GM23338 (cell line): ENCODE results near the gene GNA15. TPM values are rescaled to one million over a fixed set of nuclear protein-coding genes. Genes with fewer than 3 reads are reported as not detected.
"Not testable (repeated sequence)": the region's sequence is repeated elsewhere in the genome, so short reads cannot be mapped to it uniquely, and the experiment has no call there.

Experiments used
- ATAC-seq: fragments of 200-7000 bp; cut with Tn5 transposase; 3 replicates; pipeline ENCODE4 v1.9.1; 2020
- DNase-seq: peaks from one replicate; pipeline ENCODE4 v3.0.0-alpha.2; 2015; ENCODE audit warnings: low spot score
- H2AFZ ChIP-seq: fragments of 200-600 bp; sonication (generic); 2 replicates; pipeline ENCODE4 v1.8.0; 2016; ENCODE audit warnings: antibody characterized with exemption, mild to moderate bottlenecking, moderate library complexity
- H3F3A ChIP-seq: fragments of 200-600 bp; sonication (generic); replicated peaks from 2 replicates; pipeline ENCODE4 v1.8.0; 2017; ENCODE audit warnings: antibody characterized with exemption, mixed run types, low read depth
- H3K27ac ChIP-seq: fragments of 200-600 bp; sonication (generic); 2 replicates; pipeline ENCODE4 v1.6.1; 2016; ENCODE audit warnings: low read depth
- H3K27me3 ChIP-seq: fragments of 200-600 bp; sonication (generic); 2 replicates; pipeline ENCODE4 v1.8.0; 2016; ENCODE audit warnings: mild to moderate bottlenecking, mixed run types, moderate library complexity; ENCODE audit not compliant: insufficient read depth
- H3K36me3 ChIP-seq: fragments of 200-600 bp; sonication (generic); 2 replicates; pipeline ENCODE4 v1.8.0; 2016; ENCODE audit warnings: mild to moderate bottlenecking; ENCODE audit not compliant: insufficient read depth
- H3K4me1 ChIP-seq: fragments of 200-600 bp; sonication (generic); 2 replicates; pipeline ENCODE4 v1.8.0; 2016; ENCODE audit warnings: mild to moderate bottlenecking, moderate library complexity; ENCODE audit not compliant: insufficient read depth
- H3K4me2 ChIP-seq: fragments of 200-600 bp; sonication (generic); 2 replicates; pipeline ENCODE4 v1.7.1; 2017; ENCODE audit warnings: mixed run types
- H3K4me3 ChIP-seq: fragments of 200-600 bp; sonication (generic); 2 replicates; pipeline ENCODE4 v1.6.1; 2016; ENCODE audit warnings: mixed run types
- H3K79me2 ChIP-seq: fragments of 200-600 bp; sonication (generic); replicated peaks from 2 replicates; pipeline ENCODE4 v1.8.0; 2017; ENCODE audit warnings: mild to moderate bottlenecking; ENCODE audit not compliant: insufficient read depth
- H3K9me2 ChIP-seq: fragments of 200-600 bp; sonication (generic); 2 replicates; pipeline ENCODE4 v1.8.0; 2017; ENCODE audit not compliant: insufficient read depth
- H4K20me1 ChIP-seq: fragments of 200-600 bp; sonication (generic); replicated peaks from 2 replicates; pipeline ENCODE4 v1.8.0; 2017; ENCODE audit warnings: mild to moderate bottlenecking; ENCODE audit not compliant: insufficient read depth
- H3K27ac Mint-ChIP-seq: 2 replicates; pipeline ENCODE4 v1.8.0; 2020; ENCODE audit warnings: inconsistent platforms, mild to moderate bottlenecking, moderate library complexity, mixed read lengths
- H3K27me3 Mint-ChIP-seq: 3 replicates; pipeline ENCODE4 v1.8.0; 2022; ENCODE audit warnings: low read depth, mild to moderate bottlenecking, moderate library complexity, mixed read lengths, inconsistent platforms; ENCODE audit not compliant: insufficient read depth, poor library complexity
- H3K36me3 Mint-ChIP-seq: 3 replicates; pipeline ENCODE4 v1.8.0; 2021; ENCODE audit warnings: low read depth, mild to moderate bottlenecking, inconsistent platforms, moderate library complexity, mixed read lengths
- H3K4me1 Mint-ChIP-seq: 3 replicates; pipeline ENCODE4 v1.8.0; 2020; ENCODE audit warnings: mild to moderate bottlenecking, inconsistent platforms, mixed read lengths
- H3K4me3 Mint-ChIP-seq: 3 replicates; pipeline ENCODE4 v1.8.0; 2021; ENCODE audit warnings: moderate library complexity, mild to moderate bottlenecking, inconsistent platforms, mixed read lengths
- H3K9me3 Mint-ChIP-seq: 3 replicates; pipeline ENCODE4 v1.8.0; 2020; ENCODE audit warnings: moderate library complexity, mild to moderate bottlenecking, inconsistent platforms, mixed read lengths
- CREB1 ChIP-seq: fragments of 250-450 bp; sonication (Bioruptor Pico); IDR thresholded peaks from 2 replicates; pipeline ENCODE4 v1.5.0; 2020; ENCODE audit warnings: low read depth, mild to moderate bottlenecking, moderate library complexity
- CTCF ChIP-seq, 2 experiments: fragments of 200-600 bp in 1 of 2; sonication (generic) in 1 of 2; conservative IDR thresholded peaks; 2 replicates each; pipeline versions ENCODE4 v1.5.1 to v1.6.1; 2016 to 2017; ENCODE audit warnings: antibody characterized with exemption in 2 of 2, low read depth in 2 of 2, mild to moderate bottlenecking in 2 of 2, moderate library complexity in 1 of 2
- EZH2 ChIP-seq: fragments of 200-600 bp; sonication (generic); IDR thresholded peaks from one replicate; pipeline ENCODE4 v1.8.0; 2017; ENCODE audit warnings: antibody characterized with exemption, mild to moderate bottlenecking, low read depth; ENCODE audit not compliant: unreplicated experiment
- EZH2phosphoT487 ChIP-seq: fragments of 200-600 bp; sonication (generic); IDR thresholded peaks from one replicate; pipeline ENCODE4 v1.8.1; 2018; ENCODE audit warnings: antibody characterized with exemption; ENCODE audit not compliant: unreplicated experiment
- JUNB ChIP-seq: IDR thresholded peaks from one replicate; pipeline ENCODE4 v1.6.1; 2016; ENCODE audit warnings: antibody characterized with exemption; ENCODE audit not compliant: unreplicated experiment
- NANOG ChIP-seq: IDR thresholded peaks from 2 replicates; pipeline ENCODE4 v1.6.1; 2016; ENCODE audit warnings: antibody characterized with exemption, borderline replicate concordance
- POLR2AphosphoS5 ChIP-seq: IDR thresholded peaks from 2 replicates; pipeline ENCODE4 v1.6.1; 2016; ENCODE audit warnings: antibody characterized with exemption, low read depth
- STAT1 ChIP-seq: IDR thresholded peaks from one replicate; pipeline ENCODE4 v1.6.1; 2016; ENCODE audit warnings: antibody characterized with exemption; ENCODE audit not compliant: unreplicated experiment
- ZNF114 ChIP-seq: fragments of 250-450 bp; sonication (Bioruptor Pico); IDR thresholded peaks from 2 replicates; pipeline ENCODE4 v1.5.0; 2020; ENCODE audit warnings: mild to moderate bottlenecking, moderate library complexity
- ZNF331 ChIP-seq: fragments of 250-450 bp; sonication (Bioruptor Pico); IDR thresholded peaks from 2 replicates; pipeline ENCODE4 v1.5.0; 2020; ENCODE audit warnings: low read depth, mild to moderate bottlenecking, moderate library complexity
- polyA plus RNA-seq: library from polyadenylated mRNA; unstranded; fragments of >200 nt; fragmentation: Nextera tagmentation; extraction: Ambion mirVana; gene quantifications from 2 replicates; pipeline ENCODE4 v1.2.1, GENCODE V29; 2016
- total RNA-seq: library from RNA; depleted of rRNA; stranded (reverse); fragments of >200 nt; shearing (Covaris generic); gene quantifications from 2 replicates; pipeline ENCODE4 v1.2.3, GENCODE V29; 2014
- TF ChIP-seq, protein P1 (sequence below): IDR thresholded peaks from 2 replicates; pipeline ENCODE4 v1.6.1; 2016; ENCODE audit warnings: antibody characterized with exemption
- TF ChIP-seq, protein P2 (sequence below): IDR thresholded peaks from one replicate; pipeline ENCODE4 v1.6.1; 2018; ENCODE audit warnings: antibody characterized with exemption; ENCODE audit not compliant: unreplicated experiment

GNA15 gene
- total and polyA plus RNA-seq, 2 experiments from 2014 or later: 0.14 to 0.31 TPM

DNA sequence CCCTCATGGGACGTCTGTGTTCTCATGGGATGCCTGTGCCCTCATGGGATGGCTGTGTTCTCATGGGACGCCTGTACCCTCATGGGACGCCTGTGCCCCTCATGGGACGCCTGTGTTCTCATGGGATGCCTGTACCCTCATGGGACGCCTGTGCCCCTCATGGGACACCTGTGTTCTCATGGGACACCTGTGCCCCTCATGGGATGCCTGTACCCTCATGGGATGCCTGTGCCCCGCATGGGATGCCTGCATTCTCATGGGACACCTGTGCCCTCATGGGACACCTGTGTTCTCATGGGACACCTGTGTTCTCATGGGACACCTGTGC, 36.8 kb downstream of the GNA15 start:
- H3K4me2 ChIP-seq, H3K36me3 Mint-ChIP-seq, H3K36me3 ChIP-seq, H4K20me1 ChIP-seq, ATAC-seq, H3K9me2 ChIP-seq, H3K27me3 ChIP-seq, H3F3A ChIP-seq, H2AFZ ChIP-seq, H3K27me3 Mint-ChIP-seq, H3K4me1 ChIP-seq, H3K4me3 ChIP-seq, H3K4me1 Mint-ChIP-seq, DNase-seq, H3K27ac ChIP-seq, H3K79me2 ChIP-seq, H3K27ac Mint-ChIP-seq, H3K4me3 Mint-ChIP-seq: not testable (repeated sequence)
- H3K9me3 Mint-ChIP-seq: peaks cover 11% of the 10 kb centered on the region

- Histone ChIP-seq H3K27me3 (no peaks in the 10 kb centered on the region), H3K79me2 (no peaks in the 10 kb centered on the region), H3K4me1 (no peaks in the 10 kb centered on the region), H2AFZ (no peak overlapping the region), H3K4me2 (no peak overlapping the region), H3K36me3 (no peaks in the 10 kb centered on the region), H3K9me2 (no peaks in the 10 kb centered on the region), H3K4me3 (no peak overlapping the region), H4K20me1 (no peaks in the 10 kb centered on the region), H3K27ac (no peak overlapping the region), H3F3A (no peaks in the 10 kb centered on the region)
- Mint-ChIP-seq H3K4me3 (no peak overlapping the region), H3K9me3 (peaks cover 11% of the 10 kb centered on the region), H3K36me3 (no peaks in the 10 kb centered on the region), H3K4me1 (no peaks in the 10 kb centered on the region), H3K27me3 (peaks cover under 1% of the 10 kb centered on the region), H3K27ac (no peak overlapping the region)
- ATAC-seq: no peak
- no peak for DNase-seq
- TF ChIP-seq ZNF114 (CRISPR knock-in tag) (no peak), JUNB (no peak), EZH2 (no peak), NANOG (no peak), CREB1 (CRISPR knock-in tag) (no peak), ZNF331 (no peak), STAT1 (no peak), POLR2AphosphoS5 (no peak), CTCF (conservative IDR thresholded peaks at IDR 0.05; ENCODE audit: low read depth in 2 of 2) (no peak), EZH2phosphoT487 (no peak)
- TF ChIP-seq, protein P1, sequence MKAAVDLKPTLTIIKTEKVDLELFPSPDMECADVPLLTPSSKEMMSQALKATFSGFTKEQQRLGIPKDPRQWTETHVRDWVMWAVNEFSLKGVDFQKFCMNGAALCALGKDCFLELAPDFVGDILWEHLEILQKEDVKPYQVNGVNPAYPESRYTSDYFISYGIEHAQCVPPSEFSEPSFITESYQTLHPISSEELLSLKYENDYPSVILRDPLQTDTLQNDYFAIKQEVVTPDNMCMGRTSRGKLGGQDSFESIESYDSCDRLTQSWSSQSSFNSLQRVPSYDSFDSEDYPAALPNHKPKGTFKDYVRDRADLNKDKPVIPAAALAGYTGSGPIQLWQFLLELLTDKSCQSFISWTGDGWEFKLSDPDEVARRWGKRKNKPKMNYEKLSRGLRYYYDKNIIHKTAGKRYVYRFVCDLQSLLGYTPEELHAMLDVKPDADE: no peak
- TF ChIP-seq, protein P2, sequence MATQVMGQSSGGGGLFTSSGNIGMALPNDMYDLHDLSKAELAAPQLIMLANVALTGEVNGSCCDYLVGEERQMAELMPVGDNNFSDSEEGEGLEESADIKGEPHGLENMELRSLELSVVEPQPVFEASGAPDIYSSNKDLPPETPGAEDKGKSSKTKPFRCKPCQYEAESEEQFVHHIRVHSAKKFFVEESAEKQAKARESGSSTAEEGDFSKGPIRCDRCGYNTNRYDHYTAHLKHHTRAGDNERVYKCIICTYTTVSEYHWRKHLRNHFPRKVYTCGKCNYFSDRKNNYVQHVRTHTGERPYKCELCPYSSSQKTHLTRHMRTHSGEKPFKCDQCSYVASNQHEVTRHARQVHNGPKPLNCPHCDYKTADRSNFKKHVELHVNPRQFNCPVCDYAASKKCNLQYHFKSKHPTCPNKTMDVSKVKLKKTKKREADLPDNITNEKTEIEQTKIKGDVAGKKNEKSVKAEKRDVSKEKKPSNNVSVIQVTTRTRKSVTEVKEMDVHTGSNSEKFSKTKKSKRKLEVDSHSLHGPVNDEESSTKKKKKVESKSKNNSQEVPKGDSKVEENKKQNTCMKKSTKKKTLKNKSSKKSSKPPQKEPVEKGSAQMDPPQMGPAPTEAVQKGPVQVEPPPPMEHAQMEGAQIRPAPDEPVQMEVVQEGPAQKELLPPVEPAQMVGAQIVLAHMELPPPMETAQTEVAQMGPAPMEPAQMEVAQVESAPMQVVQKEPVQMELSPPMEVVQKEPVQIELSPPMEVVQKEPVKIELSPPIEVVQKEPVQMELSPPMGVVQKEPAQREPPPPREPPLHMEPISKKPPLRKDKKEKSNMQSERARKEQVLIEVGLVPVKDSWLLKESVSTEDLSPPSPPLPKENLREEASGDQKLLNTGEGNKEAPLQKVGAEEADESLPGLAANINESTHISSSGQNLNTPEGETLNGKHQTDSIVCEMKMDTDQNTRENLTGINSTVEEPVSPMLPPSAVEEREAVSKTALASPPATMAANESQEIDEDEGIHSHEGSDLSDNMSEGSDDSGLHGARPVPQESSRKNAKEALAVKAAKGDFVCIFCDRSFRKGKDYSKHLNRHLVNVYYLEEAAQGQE: no peak
Observed at GRCh38 chr19:3175781-3176714, 40.2 kb downstream of the GNA15 start.
